ENCODE data around the gene FAM89B.

The FAM89B gene

GRCh38 chr11:65535102-65535501 is 37.2 kb upstream of the FAM89B start:
- no peak overlapping the region for H3K4me3 ChIP-seq (ENCODE audit: low read depth, low read length)
- DNase-seq (ENCODE audit: low read depth), result no peak
- TF ChIP-seq MYC (IDR thresholded peaks at IDR 0.05; ENCODE audit: low read depth, low read length) (no peak), MAX (IDR thresholded peaks at IDR 0.05; ENCODE audit: low read depth, low read length) (no peak), POLR2A (IDR thresholded peaks at IDR 0.05; ENCODE audit: extremely low read depth, insufficient read length) (no peak), CTCF (IDR thresholded peaks at IDR 0.05; ENCODE audit: low read depth, low read length) (no peak)

- TF ChIP-seq POLR2A (IDR thresholded peaks at IDR 0.05; ENCODE audit: extremely low read depth, insufficient read length) (peak; percentile 2), MAX (IDR thresholded peaks at IDR 0.05; ENCODE audit: low read depth, low read length) (no peak), CTCF (IDR thresholded peaks at IDR 0.05; ENCODE audit: low read depth, low read length) (no peak)
- no peak for DNase-seq (ENCODE audit: low read depth)
- no peak overlapping the region for H3K4me3 ChIP-seq (ENCODE audit: low read depth, low read length)
Measured at GRCh38 chr11:65536412-65537295, 35.7 kb upstream of the FAM89B start.

GRCh38 chr11:65537296-65537597 is 35.1 kb upstream of the FAM89B start:
- DNase-seq (ENCODE audit: low read depth), result no peak
- no peak for TF ChIP-seq MAX (IDR thresholded peaks at IDR 0.05; ENCODE audit: low read depth, low read length)
- no peak for TF ChIP-seq CTCF (IDR thresholded peaks at IDR 0.05; ENCODE audit: low read depth, low read length)
- no peak for TF ChIP-seq MYC (IDR thresholded peaks at IDR 0.05; ENCODE audit: low read depth, low read length)
- no peak for TF ChIP-seq POLR2A (IDR thresholded peaks at IDR 0.05; ENCODE audit: extremely low read depth, insufficient read length)
- H3K4me3 ChIP-seq (ENCODE audit: low read depth, low read length), result no peak overlapping the region

GRCh38 chr11:65537620-65538231 is 34.6 kb upstream of the FAM89B start:
- H3K4me3 ChIP-seq (ENCODE audit: low read depth, low read length), result no peak overlapping the region
- DNase-seq (ENCODE audit: low read depth), result no peak
- TF ChIP-seq MYC (IDR thresholded peaks at IDR 0.05; ENCODE audit: low read depth, low read length) (no peak), POLR2A (IDR thresholded peaks at IDR 0.05; ENCODE audit: extremely low read depth, insufficient read length) (no peak), CTCF (IDR thresholded peaks at IDR 0.05; ENCODE audit: low read depth, low read length) (no peak), MAX (IDR thresholded peaks at IDR 0.05; ENCODE audit: low read depth, low read length) (no peak)

- TF ChIP-seq MYC (IDR thresholded peaks at IDR 0.05; ENCODE audit: low read depth, low read length), result no peak
- no peak for TF ChIP-seq CTCF (IDR thresholded peaks at IDR 0.05; ENCODE audit: low read depth, low read length)
- TF ChIP-seq POLR2A (IDR thresholded peaks at IDR 0.05; ENCODE audit: extremely low read depth, insufficient read length), result no peak
- no peak for TF ChIP-seq MAX (IDR thresholded peaks at IDR 0.05; ENCODE audit: low read depth, low read length)
- no peak overlapping the region for H3K4me3 ChIP-seq (ENCODE audit: low read depth, low read length)
Measured at GRCh38 chr11:65538232-65538914, 34.0 kb upstream of the FAM89B start.

More at GRCh38 chr11:65538232-65538914, 34.0 kb upstream of the FAM89B start:
- no peak for DNase-seq (ENCODE audit: low read depth)

Data from NB4 (cell line).